Spleen (tissue), 11 donors: ENCODE measurements around the gene NR3C2. TPM values are rescaled to one million over a fixed set of nuclear protein-coding genes. Genes with fewer than 3 reads are reported as not detected.
"Not testable (repeated sequence)": the region's sequence is repeated elsewhere in the genome, so short reads cannot be mapped to it uniquely, and the experiment has no call there.

Experiments used
- DNase-seq: peaks from one replicate; pipeline ENCODE4 v3.0.0-alpha.2; 2020
- H3K27ac ChIP-seq, 8 donors: fragments of 200-600 bp; sonication (generic) in 7 of 8; 1 replicate in 4 of 8; 2 replicates in 4 of 8; pipeline versions ENCODE4 v1.5.0 to v1.8.0; 2016 to 2021; ENCODE audit warnings: inconsistent platforms in 4 of 8, mild to moderate bottlenecking in 4 of 8, moderate library complexity in 1 of 8
- H3K27me3 ChIP-seq, 7 donors: fragments of 200-600 bp; sonication (generic) in 6 of 7; replicated peaks in 1 of 7; 1 replicate in 4 of 7; 2 replicates in 3 of 7; pipeline versions ENCODE4 v1.5.0 to v1.8.0; 2016 to 2021; ENCODE audit warnings: inconsistent platforms in 3 of 7, mild to moderate bottlenecking in 1 of 7
- H3K36me3 ChIP-seq, 6 donors: fragments of 200-600 bp; sonication (generic) in 5 of 6; 1 replicate in 4 of 6; 2 replicates in 2 of 6; pipeline versions ENCODE4 v1.5.0 to v1.8.0; 2016 to 2021; ENCODE audit warnings: inconsistent platforms in 2 of 6
- H3K4me1 ChIP-seq, 6 donors: fragments of 200-600 bp; sonication (generic) in 5 of 6; 1 replicate in 3 of 6; 2 replicates in 3 of 6; pipeline versions ENCODE4 v1.5.0 to v1.8.0; 2016 to 2021; ENCODE audit warnings: inconsistent platforms in 3 of 6
- H3K4me3 ChIP-seq, 8 donors: fragments of 200-600 bp; sonication (generic) in 7 of 8; 1 replicate in 4 of 8; 2 replicates in 4 of 8; pipeline versions ENCODE4 v1.5.0 to v1.8.0; 2016 to 2021; ENCODE audit warnings: inconsistent platforms in 4 of 8, mild to moderate bottlenecking in 4 of 8, moderate library complexity in 2 of 8
- H3K9me3 ChIP-seq, 8 donors: fragments of 200-600 bp; sonication (generic) in 7 of 8; 1 replicate in 4 of 8; 2 replicates in 4 of 8; pipeline versions ENCODE4 v1.5.0 to v1.8.0; 2016 to 2021; ENCODE audit warnings: inconsistent platforms in 4 of 8
- POLR2A ChIP-seq, 3 donors: fragments of 450-650 bp; IDR thresholded peaks; one replicate each; pipeline ENCODE4 v1.5.1; 2017; ENCODE audit warnings: antibody characterized with exemption in 3 of 3, mild to moderate bottlenecking in 1 of 3
- POLR2AphosphoS5 ChIP-seq, 3 donors: sonication (generic); formaldehyde crosslinking; IDR thresholded peaks; one replicate each; pipeline ENCODE4 v1.5.1; 2017; ENCODE audit warnings: antibody characterized with exemption in 3 of 3
- WGBS, 5 donors: extraction: QIAGEN DNeasy Blood & Tissue Kit in 3 of 5; methylation state at CpG; one replicate each; pipeline versions ENCODE4 v1.1.5 to v1.1.7; 2013 to 2018; 5-methylcytosine and 5-hydroxymethylcytosine counted together
- intact Hi-C: fragments of 100-400 bp; cut with DNase I; formaldehyde crosslinking; loops from one replicate; pipeline ENCODE4 v1.15.0; 2023; ENCODE audit warnings: low total_unique reads
- polyA plus RNA-seq, 3 donors: library from polyadenylated mRNA; stranded (reverse); fragments of 200-250 nt; gene quantifications; one replicate each; pipeline ENCODE4 v1.2.1, GENCODE V29; 2013
- total RNA-seq, 7 donors: library from RNA; depleted of rRNA in 3 of 7; stranded (reverse); fragments of >200 nt in 3 of 7; fragmentation: NEBNext Ultra II Directional in 4 of 7; extraction: Animal tissue kit (Norgen Biotek cat#: 25700) in 4 of 7; gene quantifications; one replicate each; pipeline versions ENCODE4 v1.1.0 to v1.2.1, GENCODE V29; 2016 to 2021
- TF ChIP-seq, protein P1 (sequence below), 11 experiments: fragments of 200-600 bp in 7 of 11; fragments of 450-650 bp in 4 of 11; sonication (generic) in 4 of 11; IDR thresholded peaks in 8 of 11; conservative IDR thresholded peaks in 3 of 11; 1 replicate in 7 of 11; 2 replicates in 4 of 11; pipeline versions ENCODE4 v1.4.0 to v1.8.0; 2016 to 2021; ENCODE audit warnings: antibody characterized with exemption in 11 of 11, inconsistent platforms in 4 of 11, mild to moderate bottlenecking in 1 of 11
- donor health status: healthy with polysubstance abuse.
- donor health status: DM: no; HTN: no; CAD: no; lungs with moderate emphysema.
- donor health status: DM: no; HTN: no; CAD: no.
- donor health status: Bipolar disorder and iron deficiency.
- donor health status: healthy.
- donor health status: DM: no; HTN: no; CAD: no.
- donor health status: DM: yes; HTN: yes; CAD: no.

Gene NR3C2
- total and polyA plus RNA-seq, 10 donors, result 1.2 to 25.9 (median 16.2) TPM

DNA sequence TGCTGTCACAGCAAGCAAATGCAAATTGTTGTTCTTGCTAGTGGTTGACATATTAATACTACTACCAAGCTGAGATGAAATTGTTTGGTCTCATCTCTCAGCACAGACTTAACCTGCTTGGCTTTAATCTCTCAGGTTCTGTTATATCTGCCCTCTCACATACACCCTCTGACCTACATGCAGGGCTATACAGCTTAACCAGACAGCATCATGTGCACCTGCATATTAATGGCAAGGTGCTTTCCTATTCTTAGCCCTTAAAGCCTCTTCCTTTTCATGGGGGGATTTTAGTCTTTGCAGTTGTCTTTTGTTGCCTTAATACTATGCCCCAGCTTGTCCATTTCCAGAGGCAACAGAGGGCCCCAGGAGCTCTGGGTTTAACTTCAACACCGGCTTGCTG lies 114.5 kb downstream of the NR3C2 start:
- Histone ChIP-seq H3K36me3 (no peaks in the 10 kb centered on the region), H3K27me3 (no peaks in the 10 kb centered on the region), H3K9me3 (no peaks in the 10 kb centered on the region), H3K4me3 (no peak overlapping the region), H3K27ac (no peak overlapping the region), H3K4me1 (no peaks in the 10 kb centered on the region)
- 87 to 100% (median 92%) methylated on average over 1 of the region's 1 CpG for WGBS, 5 donors
- DNase-seq, result no peak
- TF ChIP-seq POLR2A (IDR thresholded peaks at IDR 0.05) (no peak), POLR2AphosphoS5 (IDR thresholded peaks at IDR 0.05) (no peak)
- TF ChIP-seq, protein P1, sequence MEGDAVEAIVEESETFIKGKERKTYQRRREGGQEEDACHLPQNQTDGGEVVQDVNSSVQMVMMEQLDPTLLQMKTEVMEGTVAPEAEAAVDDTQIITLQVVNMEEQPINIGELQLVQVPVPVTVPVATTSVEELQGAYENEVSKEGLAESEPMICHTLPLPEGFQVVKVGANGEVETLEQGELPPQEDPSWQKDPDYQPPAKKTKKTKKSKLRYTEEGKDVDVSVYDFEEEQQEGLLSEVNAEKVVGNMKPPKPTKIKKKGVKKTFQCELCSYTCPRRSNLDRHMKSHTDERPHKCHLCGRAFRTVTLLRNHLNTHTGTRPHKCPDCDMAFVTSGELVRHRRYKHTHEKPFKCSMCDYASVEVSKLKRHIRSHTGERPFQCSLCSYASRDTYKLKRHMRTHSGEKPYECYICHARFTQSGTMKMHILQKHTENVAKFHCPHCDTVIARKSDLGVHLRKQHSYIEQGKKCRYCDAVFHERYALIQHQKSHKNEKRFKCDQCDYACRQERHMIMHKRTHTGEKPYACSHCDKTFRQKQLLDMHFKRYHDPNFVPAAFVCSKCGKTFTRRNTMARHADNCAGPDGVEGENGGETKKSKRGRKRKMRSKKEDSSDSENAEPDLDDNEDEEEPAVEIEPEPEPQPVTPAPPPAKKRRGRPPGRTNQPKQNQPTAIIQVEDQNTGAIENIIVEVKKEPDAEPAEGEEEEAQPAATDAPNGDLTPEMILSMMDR (IDR thresholded peaks at IDR 0.05 in 8 of 11, conservative IDR thresholded peaks at IDR 0.05 in 3 of 11), result no peak
- intact Hi-C loops, result no loop called here

DNA sequence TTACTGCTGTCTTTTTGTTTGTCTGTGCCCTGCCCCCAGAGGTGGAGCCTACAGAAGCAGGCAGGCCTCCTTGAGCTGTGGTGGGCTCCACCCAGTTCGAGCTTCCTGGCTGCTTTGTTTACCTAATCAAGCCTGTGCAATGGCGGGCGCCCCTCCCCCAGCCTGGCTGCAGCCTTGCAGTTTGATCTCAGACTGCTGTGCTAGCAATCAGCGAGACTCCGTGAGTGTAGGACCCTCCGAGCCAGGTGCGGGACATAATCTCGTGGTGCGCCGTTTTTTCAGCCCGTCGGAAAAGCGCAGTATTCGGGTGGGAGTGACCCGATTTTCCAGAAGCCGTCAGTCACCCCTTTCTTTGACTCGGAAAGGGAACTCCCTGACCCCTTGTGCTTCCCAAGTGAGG lies 118.9 kb downstream of the NR3C2 start:
- H3K4me3 ChIP-seq, H3K4me1 ChIP-seq, H3K27ac ChIP-seq, DNase-seq, H3K27me3 ChIP-seq, H3K9me3 ChIP-seq, H3K36me3 ChIP-seq, intact Hi-C loops: not testable (repeated sequence)
- WGBS, 5 donors, result 88 to 94% (median 92%) methylated on average over 14 to 17 of the region's 17 CpGs; no CpG with 5 or more reads in 1 of the 5 donors

DNA sequence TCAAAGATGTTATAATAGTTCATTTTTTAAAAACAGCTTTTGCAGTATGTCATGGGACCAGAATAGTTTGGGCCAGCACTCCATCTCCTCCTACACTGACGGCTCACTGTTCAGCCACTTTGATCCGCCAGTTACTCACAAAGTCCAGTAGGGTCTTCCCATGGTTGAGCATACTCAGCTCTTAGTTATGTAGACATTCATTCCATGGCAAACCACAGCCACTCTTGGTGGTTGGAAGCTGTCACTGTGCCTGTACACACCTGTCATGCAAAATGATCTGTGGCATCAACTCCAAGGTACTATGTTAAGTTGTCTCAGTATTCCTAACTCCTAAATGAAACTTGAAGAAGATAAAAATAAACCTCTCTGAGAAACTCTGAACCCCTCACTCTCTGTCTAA lies 127.2 kb downstream of the NR3C2 start:
- no peak for DNase-seq
- Histone ChIP-seq H3K27me3 (no peaks in the 10 kb centered on the region), H3K27ac (no peak overlapping the region), H3K9me3 (peaks cover 0 to 3% (median 0%) of the 10 kb centered on the region in 8 donors), H3K36me3 (no peaks in the 10 kb centered on the region), H3K4me3 (no peak overlapping the region), H3K4me1 (peaks cover 0 to 15% (median 5%) of the 10 kb centered on the region in 6 donors)
- intact Hi-C loops, result no loop called here
- WGBS, 5 donors, result 91 to 99% (median 96%) methylated on average over 2 of the region's 2 CpGs
- TF ChIP-seq, protein P1 (IDR thresholded peaks at IDR 0.05 in 8 of 11, conservative IDR thresholded peaks at IDR 0.05 in 3 of 11), result no peak
- TF ChIP-seq POLR2A (IDR thresholded peaks at IDR 0.05) (no peak), POLR2AphosphoS5 (IDR thresholded peaks at IDR 0.05) (no peak)

DNA sequence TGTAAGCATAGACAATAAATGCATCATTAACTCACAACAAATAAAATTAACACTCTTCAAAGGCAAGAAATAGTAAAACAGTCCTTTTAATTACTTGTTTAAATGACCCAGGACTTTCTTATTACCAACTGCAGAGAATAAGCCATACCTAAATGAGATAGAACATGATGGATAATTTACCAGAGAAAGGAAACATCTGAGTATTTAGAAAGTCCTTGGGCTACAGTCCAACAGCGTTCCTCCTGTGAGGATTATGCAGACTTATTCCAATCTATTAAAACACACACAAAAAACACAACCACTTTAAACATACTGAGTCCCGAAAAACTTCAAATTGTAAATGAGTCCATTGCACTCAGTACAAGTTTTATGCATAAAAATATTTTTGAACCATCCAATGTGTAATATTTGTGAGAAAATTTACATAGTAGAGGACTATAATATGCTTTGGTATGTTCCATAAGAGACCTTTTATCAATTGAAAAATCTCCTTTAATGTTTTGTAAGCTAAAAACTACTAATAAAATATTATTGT lies 129.2 kb downstream of the NR3C2 start:
- H3K9me3 ChIP-seq, result no peaks in the 10 kb centered on the region
- intact Hi-C loops, result no loop called here
- no peaks in the 10 kb centered on the region for H3K36me3 ChIP-seq
- no peak for DNase-seq
- H3K27me3 ChIP-seq, result no peaks in the 10 kb centered on the region
- peaks cover 0 to 15% (median 5%) of the 10 kb centered on the region in 6 donors for H3K4me1 ChIP-seq
- TF ChIP-seq POLR2A (IDR thresholded peaks at IDR 0.05), result no peak
- TF ChIP-seq, protein P1 (IDR thresholded peaks at IDR 0.05 in 8 of 11, conservative IDR thresholded peaks at IDR 0.05 in 3 of 11), result no peak
- no peak for TF ChIP-seq POLR2AphosphoS5 (IDR thresholded peaks at IDR 0.05)
- WGBS, 5 donors, result 43 to 71% (median 66%) methylated on average over 2 of the region's 2 CpGs
- H3K4me3 ChIP-seq, result no peak overlapping the region
- H3K27ac ChIP-seq, result no peak overlapping the region

DNA sequence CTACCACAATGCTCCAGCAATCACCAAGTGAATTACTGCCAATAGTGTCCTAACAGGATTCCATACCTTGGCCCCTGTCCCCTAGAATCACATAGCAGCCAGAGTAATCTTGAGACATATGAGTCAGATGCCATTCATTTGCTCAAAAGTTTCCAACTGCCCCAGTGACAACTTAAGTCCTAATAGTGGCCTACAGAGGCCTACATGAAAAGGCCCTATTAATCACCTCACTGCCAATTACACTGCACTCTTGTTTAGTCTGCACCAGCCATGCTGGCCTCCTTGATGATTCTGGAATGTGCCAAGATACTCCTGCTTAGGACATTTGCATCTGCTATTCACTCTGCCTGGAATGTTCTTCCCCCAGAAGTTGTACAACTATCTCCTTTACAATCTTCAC lies 130.7 kb downstream of the NR3C2 start:
- intact Hi-C loops, result no loop called here
- TF ChIP-seq, protein P1 (IDR thresholded peaks at IDR 0.05 in 8 of 11, conservative IDR thresholded peaks at IDR 0.05 in 3 of 11), result no peak
- TF ChIP-seq POLR2AphosphoS5 (IDR thresholded peaks at IDR 0.05), result no peak
- H3K9me3 ChIP-seq, result no peaks in the 10 kb centered on the region

More for the DNA sequence above, 130.7 kb downstream of the NR3C2 start:
- peaks cover 0 to 15% (median 5%) of the 10 kb centered on the region in 6 donors for H3K4me1 ChIP-seq
- no peak for DNase-seq
- H3K27ac ChIP-seq, result no peak overlapping the region
- no peaks in the 10 kb centered on the region for H3K36me3 ChIP-seq
- no peaks in the 10 kb centered on the region for H3K27me3 ChIP-seq
- no peak overlapping the region for H3K4me3 ChIP-seq
